ENCODE measurements around the gene FGF18. TPM values are rescaled to one million over a fixed set of nuclear protein-coding genes. Genes with fewer than 3 reads are reported as not detected.

FGF18 gene
- total RNA-seq, 2 experiments from 2014 or later, result 0.31 to 0.33 TPM

DNA sequence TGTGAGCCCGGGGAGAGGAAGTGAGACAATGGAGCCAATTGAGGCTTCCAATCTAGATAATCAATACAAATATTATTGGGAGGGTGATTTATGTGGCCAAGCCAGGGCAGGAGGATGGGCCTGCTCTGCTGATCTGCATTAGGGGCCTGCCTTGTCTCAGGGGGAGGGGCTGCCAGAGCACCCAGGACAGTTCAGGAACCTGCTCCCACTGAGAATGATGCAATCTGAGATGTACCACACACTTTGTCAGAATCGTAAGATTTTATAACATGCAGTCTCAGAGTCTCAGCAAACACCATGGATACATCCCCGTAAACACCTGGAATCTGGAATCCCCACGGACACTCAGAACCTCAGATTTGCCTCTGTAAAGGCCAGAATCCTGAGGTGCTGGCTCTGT is 19.3 kb downstream of the FGF18 start:
- H3K36me3 ChIP-seq (ENCODE audit: insufficient read depth, low read length), result no peaks in the 10 kb centered on the region
- CTCF ChIA-PET, result no interaction called here
- Mint-ChIP-seq H3K4me1 (ENCODE audit: low read depth) (no peaks in the 10 kb centered on the region), H3K36me3 (ENCODE audit: low read depth) (no peaks in the 10 kb centered on the region), H3K4me3 (no peak overlapping the region), H3K27me3 (no peaks in the 10 kb centered on the region), H3K9me3 (no peaks in the 10 kb centered on the region), H3K27ac (no peak overlapping the region)
- H3K9me3 ChIP-seq (ENCODE audit: control insufficient read depth in 1 of 2, insufficient read depth in 1 of 2, low read length in 2 of 2), result no peaks in the 10 kb centered on the region
- POLR2A ChIA-PET, result no interaction called here
- intact Hi-C loops (cut with DNase I, micrococcal nuclease), result no loop called here
- DNase-seq, result no peak
- H3K4me3 ChIP-seq (ENCODE audit: low read length), result no peak overlapping the region
- TF ChIP-seq, protein P1, sequence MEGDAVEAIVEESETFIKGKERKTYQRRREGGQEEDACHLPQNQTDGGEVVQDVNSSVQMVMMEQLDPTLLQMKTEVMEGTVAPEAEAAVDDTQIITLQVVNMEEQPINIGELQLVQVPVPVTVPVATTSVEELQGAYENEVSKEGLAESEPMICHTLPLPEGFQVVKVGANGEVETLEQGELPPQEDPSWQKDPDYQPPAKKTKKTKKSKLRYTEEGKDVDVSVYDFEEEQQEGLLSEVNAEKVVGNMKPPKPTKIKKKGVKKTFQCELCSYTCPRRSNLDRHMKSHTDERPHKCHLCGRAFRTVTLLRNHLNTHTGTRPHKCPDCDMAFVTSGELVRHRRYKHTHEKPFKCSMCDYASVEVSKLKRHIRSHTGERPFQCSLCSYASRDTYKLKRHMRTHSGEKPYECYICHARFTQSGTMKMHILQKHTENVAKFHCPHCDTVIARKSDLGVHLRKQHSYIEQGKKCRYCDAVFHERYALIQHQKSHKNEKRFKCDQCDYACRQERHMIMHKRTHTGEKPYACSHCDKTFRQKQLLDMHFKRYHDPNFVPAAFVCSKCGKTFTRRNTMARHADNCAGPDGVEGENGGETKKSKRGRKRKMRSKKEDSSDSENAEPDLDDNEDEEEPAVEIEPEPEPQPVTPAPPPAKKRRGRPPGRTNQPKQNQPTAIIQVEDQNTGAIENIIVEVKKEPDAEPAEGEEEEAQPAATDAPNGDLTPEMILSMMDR (IDR thresholded peaks at IDR 0.05), result no peak
- no peaks in the 10 kb centered on the region for H3K4me1 ChIP-seq (ENCODE audit: insufficient read depth, low read length)
- no peak for ATAC-seq (ENCODE audit: poor library complexity)
- no peak overlapping the region for H3K27ac ChIP-seq (ENCODE audit: low read depth in 1 of 2, low read length in 2 of 2)
- H3K27me3 ChIP-seq (ENCODE audit: control insufficient read depth in 1 of 2, insufficient read depth in 2 of 2, low read length in 2 of 2), result no peaks in the 10 kb centered on the region

DNA sequence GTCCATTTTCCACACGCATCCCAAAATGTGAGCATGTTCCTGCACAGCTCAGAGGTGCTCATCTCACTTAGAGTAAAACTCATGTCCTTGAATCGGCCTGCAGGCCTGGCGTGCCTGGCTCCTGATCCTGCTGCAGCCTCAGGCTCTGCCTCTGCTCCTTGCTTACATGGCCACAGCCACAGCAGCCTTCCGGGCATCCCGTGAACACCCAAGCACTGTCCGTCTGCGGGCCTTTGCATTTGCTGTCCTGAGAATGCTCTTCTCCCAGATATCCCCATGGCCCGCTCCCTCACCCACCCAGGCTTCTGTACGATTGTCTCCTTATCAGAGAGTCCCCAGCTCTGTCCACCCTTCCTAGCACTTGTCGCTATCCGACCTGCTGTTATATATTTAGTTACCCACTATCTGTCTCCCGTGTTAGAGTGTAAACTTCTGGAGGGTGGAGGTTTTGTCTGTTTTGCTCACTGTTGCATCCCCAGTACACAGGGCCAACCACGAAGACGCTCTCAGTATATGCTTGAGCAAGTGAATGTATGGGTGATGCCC is 21.9 kb downstream of the FGF18 start:
- intact Hi-C loops (cut with DNase I, micrococcal nuclease), result no loop called here
- ChIA-PET POLR2A (no interaction called here), CTCF (no interaction called here)
- Mint-ChIP-seq H3K9me3 (no peaks in the 10 kb centered on the region), H3K27ac (no peak overlapping the region), H3K4me1 (ENCODE audit: low read depth) (no peaks in the 10 kb centered on the region), H3K27me3 (peaks cover 5% of the 10 kb centered on the region), H3K4me3 (no peak overlapping the region), H3K36me3 (ENCODE audit: low read depth) (no peaks in the 10 kb centered on the region)
- Histone ChIP-seq H3K4me3 (ENCODE audit: low read length) (no peak overlapping the region), H3K9me3 (ENCODE audit: control insufficient read depth in 1 of 2, insufficient read depth in 1 of 2, low read length in 2 of 2) (no peaks in the 10 kb centered on the region), H3K4me1 (ENCODE audit: insufficient read depth, low read length) (no peaks in the 10 kb centered on the region), H3K27me3 (ENCODE audit: control insufficient read depth in 1 of 2, insufficient read depth in 2 of 2, low read length in 2 of 2) (no peaks in the 10 kb centered on the region), H3K27ac (ENCODE audit: low read depth in 1 of 2, low read length in 2 of 2) (no peak overlapping the region), H3K36me3 (ENCODE audit: insufficient read depth, low read length) (no peaks in the 10 kb centered on the region)
- ATAC-seq (ENCODE audit: poor library complexity) (no peak), DNase-seq (no peak)
- TF ChIP-seq, protein P1 (IDR thresholded peaks at IDR 0.05), result no peak

DNA sequence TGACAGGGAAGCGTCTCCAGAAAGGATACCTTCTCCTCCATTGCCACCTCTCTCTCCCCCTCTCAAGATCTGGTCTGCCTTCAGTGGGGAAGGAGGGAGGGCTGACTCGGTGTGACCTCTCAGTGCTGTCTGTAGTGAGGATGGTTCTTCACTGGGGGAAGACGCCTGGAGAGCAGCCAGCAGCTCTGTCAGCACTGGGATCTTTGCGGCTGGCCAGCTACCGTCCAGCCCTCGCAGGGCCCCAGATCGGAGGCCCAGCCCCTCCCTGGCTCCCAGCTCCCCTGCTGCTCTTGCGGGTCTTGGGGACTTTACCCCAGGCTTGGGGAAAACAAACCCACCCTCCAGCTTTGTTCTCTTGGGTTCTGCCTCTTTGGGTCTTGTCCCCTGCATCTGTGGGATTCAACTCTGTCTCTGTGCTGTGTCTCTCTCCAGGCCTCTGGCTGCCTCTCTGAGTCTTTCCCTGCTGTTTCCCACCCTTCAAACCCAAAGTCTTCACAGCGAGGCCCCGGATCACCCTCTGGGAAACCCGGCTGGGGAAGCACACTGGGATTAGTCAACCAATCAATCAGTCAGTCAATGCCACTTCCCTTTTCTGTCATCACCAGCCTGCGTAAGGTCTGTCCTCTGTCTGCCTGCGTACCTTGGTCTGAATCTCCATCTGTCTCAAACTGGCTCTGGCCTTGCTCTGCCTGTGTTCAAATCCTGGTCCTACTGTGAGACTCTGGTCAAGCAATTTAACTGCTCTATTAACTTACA is 23.0 kb downstream of the FGF18 start:
- Histone ChIP-seq H3K9me3 (ENCODE audit: control insufficient read depth in 1 of 2, insufficient read depth in 1 of 2, low read length in 2 of 2) (no peaks in the 10 kb centered on the region), H3K27me3 (ENCODE audit: control insufficient read depth in 1 of 2, insufficient read depth in 2 of 2, low read length in 2 of 2) (no peaks in the 10 kb centered on the region), H3K4me1 (ENCODE audit: insufficient read depth, low read length) (no peaks in the 10 kb centered on the region), H3K36me3 (ENCODE audit: insufficient read depth, low read length) (no peaks in the 10 kb centered on the region), H3K4me3 (ENCODE audit: low read length) (no peak overlapping the region), H3K27ac (ENCODE audit: low read depth in 1 of 2, low read length in 2 of 2) (no peak overlapping the region)
- Mint-ChIP-seq H3K27ac (no peak overlapping the region), H3K4me3 (no peak overlapping the region), H3K27me3 (peaks cover 11% of the 10 kb centered on the region), H3K36me3 (ENCODE audit: low read depth) (no peaks in the 10 kb centered on the region), H3K9me3 (no peaks in the 10 kb centered on the region), H3K4me1 (ENCODE audit: low read depth) (no peaks in the 10 kb centered on the region)
- ChIA-PET CTCF (no interaction called here), POLR2A (no interaction called here)
- TF ChIP-seq, protein P1 (IDR thresholded peaks at IDR 0.05), result no peak
- intact Hi-C loops (cut with DNase I, micrococcal nuclease), result no loop called here
- peak in 2 of 14 experiments; percentile 15 to 34 for DNase-seq
- ATAC-seq (ENCODE audit: poor library complexity), result no peak
